Kidney (tissue), 14 donors: ENCODE measurements around the gene BLM. TPM values are rescaled to one million over a fixed set of nuclear protein-coding genes. Genes with fewer than 3 reads are reported as not detected.

ENCODE experiments used
- DNase-seq, 5 donors: peaks; one replicate each; pipeline ENCODE4 v3.0.0-alpha.2; 2013 to 2020
- FAIRE-seq: peaks from 2 replicates; lab custom pipeline; 2012; peaks lifted over from hg19 to GRCh38; lab: Jason Lieb, UNC
- H3K27ac ChIP-seq, 2 donors: one replicate each; pipeline ENCODE4 v1.7.0; 2013; ENCODE audit warnings: low read depth in 2 of 2, low read length in 2 of 2, inconsistent platforms in 1 of 2
- H3K27me3 ChIP-seq: one replicate; pipeline ENCODE4 v1.7.1; 2013; ENCODE audit warnings: low read length, inconsistent platforms; ENCODE audit not compliant: control insufficient read depth, insufficient read depth
- H3K36me3 ChIP-seq, 3 donors: one replicate each; pipeline versions ENCODE4 v1.7.0 to v1.7.1; 2013; ENCODE audit warnings: low read length in 3 of 3, control low read depth in 1 of 3, inconsistent platforms in 1 of 3; ENCODE audit not compliant: insufficient read depth in 3 of 3, control insufficient read depth in 2 of 3
- H3K4me1 ChIP-seq, 3 donors: one replicate each; pipeline versions ENCODE4 v1.7.0 to v1.7.1; 2013; ENCODE audit warnings: low read length in 3 of 3, inconsistent platforms in 1 of 3, low read depth in 1 of 3; ENCODE audit not compliant: control insufficient read depth in 2 of 3, insufficient read depth in 2 of 3
- H3K4me3 ChIP-seq, 3 donors: one replicate each; pipeline versions ENCODE4 v1.7.0 to v1.8.1; 2013; ENCODE audit warnings: low read length in 3 of 3, control low read depth in 1 of 3, inconsistent platforms in 1 of 3
- H3K9ac ChIP-seq, 3 donors: one replicate each; pipeline versions ENCODE4 v1.7.0 to v1.7.1; 2013; ENCODE audit warnings: low read length in 3 of 3, control low read depth in 1 of 3, inconsistent platforms in 1 of 3
- H3K9me3 ChIP-seq, 3 donors: one replicate each; pipeline versions ENCODE4 v1.7.0 to v1.7.1; 2013; ENCODE audit warnings: low read length in 3 of 3, control low read depth in 1 of 3, inconsistent platforms in 1 of 3; ENCODE audit not compliant: control insufficient read depth in 2 of 3, insufficient read depth in 1 of 3
- CTCF ChIP-seq: IDR thresholded peaks from 3 replicates; pipeline ENCODE4 v1.5.1; 2012; ENCODE audit warnings: mild to moderate bottlenecking, moderate library complexity, borderline replicate concordance; ENCODE audit not compliant: insufficient read depth; ENCODE audit errors: extremely low read depth
- intact Hi-C: fragments of 100-400 bp; cut with DNase I; formaldehyde crosslinking; loops from one replicate; pipeline ENCODE4 v1.11.1; 2022
- polyA plus RNA-seq: library from polyadenylated mRNA; stranded (reverse); fragments of 350-450 nt; fragmentation: Illumina TruSeq; extraction: RNeasy Lipid Tissue Mini Kit (QIAGEN cat#74804); gene quantifications from one replicate; pipeline ENCODE4 v1.2.3, GENCODE V29; 2014; ENCODE audit warnings: low read depth, low replicate concordance; ENCODE audit not compliant: insufficient read depth
- total RNA-seq: library from RNA; stranded (reverse); fragmentation: NEBNext Ultra II Directional; extraction: Animal tissue kit (Norgen Biotek cat#: 25700); gene quantifications from one replicate; pipeline ENCODE4 v1.2.1, GENCODE V29; 2021
- donor health status: control.
- donor health status: control.
- donor health status: control.
- donor health status: control.
- donor health status: control.
- donor health status: DM: yes; HTN: yes; CAD: no.
- donor health status: Normal renal cell carcinoma (clear cell type).

Gene BLM
- total and polyA plus RNA-seq, 2 donors from 2014 or later, result 1.1 to 2.8 TPM

GRCh38 chr15:90674476-90674875 lies 42.7 kb upstream of the BLM start:
- Histone ChIP-seq H3K36me3 (no peaks in the 10 kb centered on the region), H3K9ac (no peak overlapping the region), H3K27me3 (no peaks in the 10 kb centered on the region), H3K4me3 (no peak overlapping the region), H3K9me3 (no peaks in the 10 kb centered on the region), H3K27ac (no peak overlapping the region), H3K4me1 (no peaks in the 10 kb centered on the region)
- FAIRE-seq, result no peak
- no peak for DNase-seq
- intact Hi-C loops, result no loop called here
- TF ChIP-seq CTCF, result no peak

GRCh38 chr15:90675464-90675863 lies 41.7 kb upstream of the BLM start:
- Histone ChIP-seq H3K9ac (no peak overlapping the region), H3K27ac (no peak overlapping the region), H3K9me3 (no peaks in the 10 kb centered on the region), H3K4me1 (no peaks in the 10 kb centered on the region), H3K27me3 (no peaks in the 10 kb centered on the region), H3K4me3 (no peak overlapping the region), H3K36me3 (no peaks in the 10 kb centered on the region)
- no peak for TF ChIP-seq CTCF
- DNase-seq (no peak), FAIRE-seq (no peak)
- intact Hi-C loops, result no loop called here

GRCh38 chr15:90677807-90678790 lies 39.0 kb upstream of the BLM start:
- FAIRE-seq (no peak), DNase-seq (no peak)
- TF ChIP-seq CTCF, result no peak
- H3K27me3 ChIP-seq, result no peaks in the 10 kb centered on the region
- H3K4me3 ChIP-seq, result no peak overlapping the region
- no peak overlapping the region for H3K27ac ChIP-seq
- intact Hi-C loops, result no loop called here
- no peaks in the 10 kb centered on the region for H3K4me1 ChIP-seq
- no peak overlapping the region for H3K9ac ChIP-seq
- no peaks in the 10 kb centered on the region for H3K36me3 ChIP-seq
- H3K9me3 ChIP-seq, result no peaks in the 10 kb centered on the region
